Trophoblast cell (in vitro differentiated cells and primary cell): ENCODE results near the gene ALS2CL.

Experiments used
- DNase-seq, 2 donors: peaks; one replicate each; pipeline ENCODE4 v3.0.0-alpha.2; 2016
- H2AFZ ChIP-seq: 2 replicates; pipeline ENCODE4 v1.6.1; 2013; ENCODE audit warnings: low read length, moderate library complexity, mild to moderate bottlenecking; ENCODE audit not compliant: insufficient read depth, poor library complexity
- H2AK5ac ChIP-seq: 2 replicates; pipeline ENCODE4 v1.6.1; 2013; ENCODE audit warnings: mild to moderate bottlenecking, low read length
- H2BK120ac ChIP-seq: 2 replicates; pipeline ENCODE4 v1.6.1; 2013; ENCODE audit warnings: low read length, mild to moderate bottlenecking, moderate library complexity; ENCODE audit not compliant: insufficient read depth, poor library complexity
- H2BK12ac ChIP-seq: 2 replicates; pipeline ENCODE4 v1.6.1; 2013; ENCODE audit warnings: mild to moderate bottlenecking, low read length, moderate library complexity
- H2BK5ac ChIP-seq: 2 replicates; pipeline ENCODE4 v1.6.1; 2013; ENCODE audit warnings: low read length, low read depth, moderate library complexity, mild to moderate bottlenecking; ENCODE audit not compliant: poor library complexity
- H3K14ac ChIP-seq: 2 replicates; pipeline ENCODE4 v1.6.1; 2013; ENCODE audit warnings: mild to moderate bottlenecking, low read length
- H3K18ac ChIP-seq: 2 replicates; pipeline ENCODE4 v1.6.1; 2013; ENCODE audit warnings: mild to moderate bottlenecking, low read length
- H3K23ac ChIP-seq: 2 replicates; pipeline ENCODE4 v1.6.1; 2013; ENCODE audit warnings: low read length
- H3K27ac ChIP-seq: 2 replicates; pipeline ENCODE4 v1.5.1; 2013; ENCODE audit warnings: low read depth, mild to moderate bottlenecking, inconsistent platforms, low read length, moderate library complexity
- H3K27me3 ChIP-seq: 2 replicates; pipeline ENCODE4 v1.6.1; 2013; ENCODE audit warnings: inconsistent platforms, mild to moderate bottlenecking, low read length, moderate library complexity; ENCODE audit not compliant: insufficient read depth
- H3K36me3 ChIP-seq, 2 experiments: 1 replicate in 1 of 2; 2 replicates in 1 of 2; pipeline ENCODE4 v1.6.1; 2013; ENCODE audit warnings: low read length in 2 of 2, mild to moderate bottlenecking in 2 of 2, moderate library complexity in 1 of 2; ENCODE audit not compliant: insufficient read depth in 2 of 2, control insufficient read depth in 1 of 2
- H3K4ac ChIP-seq: 2 replicates; pipeline ENCODE4 v1.6.1; 2013; ENCODE audit warnings: low read depth, mild to moderate bottlenecking, low read length, moderate library complexity
- H3K4me1 ChIP-seq, 2 experiments: 1 replicate in 1 of 2; 2 replicates in 1 of 2; pipeline ENCODE4 v1.6.1; 2013; ENCODE audit warnings: low read length in 2 of 2, mild to moderate bottlenecking in 2 of 2, moderate library complexity in 1 of 2; ENCODE audit not compliant: insufficient read depth in 2 of 2, control insufficient read depth in 1 of 2
- H3K4me2 ChIP-seq: 2 replicates; pipeline ENCODE4 v1.6.1; 2013; ENCODE audit warnings: inconsistent platforms, mild to moderate bottlenecking, low read length, moderate library complexity
- H3K4me3 ChIP-seq: 2 replicates; pipeline ENCODE4 v1.5.1; 2013; ENCODE audit warnings: mild to moderate bottlenecking, low read depth, low read length, inconsistent platforms
- H3K79me1 ChIP-seq: one replicate; pipeline ENCODE4 v1.6.1; 2013; ENCODE audit warnings: low read length
- H3K79me2 ChIP-seq: 2 replicates; pipeline ENCODE4 v1.6.1; 2013; ENCODE audit warnings: low read length, mild to moderate bottlenecking; ENCODE audit not compliant: control insufficient read depth, insufficient read depth, poor library complexity
- H3K9ac ChIP-seq: 2 replicates; pipeline ENCODE4 v1.6.1; 2013; ENCODE audit warnings: mild to moderate bottlenecking, low read length
- H3K9me3 ChIP-seq: 2 replicates; pipeline ENCODE4 v1.6.1; 2013; ENCODE audit warnings: low read depth, mild to moderate bottlenecking, control low read depth, inconsistent platforms, low read length; ENCODE audit not compliant: insufficient read depth
- H4K12ac ChIP-seq: 2 replicates; pipeline ENCODE4 v1.6.1; 2013; ENCODE audit warnings: low read depth, mild to moderate bottlenecking, low read length, moderate library complexity
- H4K8ac ChIP-seq: 2 replicates; pipeline ENCODE4 v1.6.1; 2013; ENCODE audit warnings: low read depth, mild to moderate bottlenecking, low read length, moderate library complexity
- H4K91ac ChIP-seq: one replicate; pipeline ENCODE4 v1.6.1; 2013; ENCODE audit warnings: low read depth, mild to moderate bottlenecking, low read length, moderate library complexity
- WGBS: extraction: QIAGEN DNeasy Blood & Tissue Kit; methylation state at CpG from one replicate; pipeline ENCODE4 v1.1.7; 2013; ENCODE audit warnings: missing lambda C conversion rate; ENCODE audit not compliant: insufficient read length, insufficient coverage; ENCODE audit errors: extremely low coverage; 5-methylcytosine and 5-hydroxymethylcytosine counted together

Gene ALS2CL

DNA sequence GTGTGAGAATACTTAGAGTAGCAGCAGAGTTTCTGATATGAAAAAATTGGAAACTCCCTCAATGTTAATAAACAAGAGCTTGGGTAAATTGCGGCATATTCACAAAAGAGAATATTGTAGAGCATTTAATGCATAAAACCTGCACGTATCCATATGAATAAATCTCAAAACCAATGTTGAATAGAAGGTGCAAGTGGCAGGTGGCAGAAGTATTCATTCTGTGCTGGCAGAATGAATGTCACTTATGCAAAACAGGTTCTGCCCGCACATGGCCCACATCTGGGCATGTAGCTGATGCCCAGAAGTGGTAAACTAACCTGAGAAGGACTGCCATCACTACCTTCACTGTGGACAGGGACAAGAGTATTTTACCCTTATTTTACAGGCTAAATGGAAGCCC lies 38.3 kb upstream of the ALS2CL start:
- Histone ChIP-seq H4K12ac (no peak overlapping the region), H2BK12ac (no peak overlapping the region), H4K91ac (no peak overlapping the region), H3K18ac (no peak overlapping the region), H2AFZ (no peak overlapping the region), H3K4me1 (no peaks in the 10 kb centered on the region), H3K27ac (no peak overlapping the region), H3K4ac (no peak overlapping the region), H3K79me2 (no peaks in the 10 kb centered on the region), H3K23ac (no peak overlapping the region), H2BK5ac (no peak overlapping the region), H3K9me3 (no peaks in the 10 kb centered on the region), H3K14ac (no peak overlapping the region), H3K9ac (no peak overlapping the region), H3K36me3 (no peaks in the 10 kb centered on the region), H2AK5ac (no peak overlapping the region), H3K27me3 (no peaks in the 10 kb centered on the region), H3K79me1 (no peaks in the 10 kb centered on the region), H2BK120ac (no peak overlapping the region), H3K4me2 (no peak overlapping the region), H4K8ac (no peak overlapping the region), H3K4me3 (no peak overlapping the region)
- no CpG with 5 or more reads among the region's 3 CpGs for WGBS
- no peak for DNase-seq

DNA sequence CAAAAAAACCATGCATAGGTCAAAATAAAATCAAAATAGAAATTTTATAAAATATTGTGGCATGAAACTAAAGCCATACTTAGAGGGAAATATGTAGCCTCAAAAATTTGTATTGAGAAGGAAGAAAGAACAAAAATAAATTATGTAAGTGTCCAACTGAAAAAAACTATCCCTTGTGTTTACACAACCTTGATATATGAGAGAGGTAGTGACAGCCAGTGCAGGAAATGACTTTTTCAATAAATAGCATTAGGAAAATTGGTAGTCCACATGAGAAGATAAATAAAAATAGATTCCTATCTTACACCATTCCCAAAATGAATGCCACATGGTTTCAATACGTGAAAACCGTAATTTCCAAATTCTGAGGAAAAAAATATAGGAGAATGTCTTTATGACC lies 37.3 kb upstream of the ALS2CL start:
- no peaks in the 10 kb centered on the region for H3K36me3 ChIP-seq
- no peak overlapping the region for H3K9ac ChIP-seq
- H2AK5ac ChIP-seq = no peak overlapping the region
- no peak overlapping the region for H3K27ac ChIP-seq
- H3K27me3 ChIP-seq = no peaks in the 10 kb centered on the region
- no peak overlapping the region for H2BK120ac ChIP-seq
- H3K14ac ChIP-seq = no peak overlapping the region
- no peaks in the 10 kb centered on the region for H3K4me1 ChIP-seq
- H4K12ac ChIP-seq = no peak overlapping the region
- H3K79me2 ChIP-seq = no peaks in the 10 kb centered on the region
- H2BK5ac ChIP-seq = no peak overlapping the region
- no peaks in the 10 kb centered on the region for H3K79me1 ChIP-seq
- no peak for DNase-seq
- no peak overlapping the region for H2AFZ ChIP-seq
- no peaks in the 10 kb centered on the region for H3K9me3 ChIP-seq
- H3K4me2 ChIP-seq = no peak overlapping the region
- H4K8ac ChIP-seq = no peak overlapping the region
- H2BK12ac ChIP-seq = no peak overlapping the region
- H3K23ac ChIP-seq = no peak overlapping the region
- no peak overlapping the region for H3K4me3 ChIP-seq
- WGBS = no CpG with 5 or more reads among the region's 2 CpGs
- H4K91ac ChIP-seq = no peak overlapping the region
- H3K18ac ChIP-seq = no peak overlapping the region
- H3K4ac ChIP-seq = no peak overlapping the region

- Histone ChIP-seq H3K36me3 (no peaks in the 10 kb centered on the region), H3K79me2 (no peaks in the 10 kb centered on the region), H3K4ac (no peak overlapping the region), H3K18ac (no peak overlapping the region), H2AFZ (no peak overlapping the region), H4K91ac (no peak overlapping the region), H2BK5ac (no peak overlapping the region), H3K9me3 (no peaks in the 10 kb centered on the region), H3K79me1 (no peaks in the 10 kb centered on the region), H3K9ac (no peak overlapping the region), H3K23ac (no peak overlapping the region), H2BK120ac (no peak overlapping the region), H2AK5ac (peak overlapping the region; percentile 14), H3K27ac (no peak overlapping the region), H3K27me3 (no peaks in the 10 kb centered on the region), H4K12ac (no peak overlapping the region), H2BK12ac (no peak overlapping the region), H3K4me2 (no peak overlapping the region), H3K4me3 (no peak overlapping the region), H4K8ac (peak overlapping the region; percentile 10), H3K4me1 (no peaks in the 10 kb centered on the region), H3K14ac (peak overlapping the region; percentile 51)
- DNase-seq = no peak
- no CpG with 5 or more reads among the region's 4 CpGs for WGBS
Observed at GRCh38 chr3:46729038-46729437, 35.6 kb upstream of the ALS2CL start.

DNA sequence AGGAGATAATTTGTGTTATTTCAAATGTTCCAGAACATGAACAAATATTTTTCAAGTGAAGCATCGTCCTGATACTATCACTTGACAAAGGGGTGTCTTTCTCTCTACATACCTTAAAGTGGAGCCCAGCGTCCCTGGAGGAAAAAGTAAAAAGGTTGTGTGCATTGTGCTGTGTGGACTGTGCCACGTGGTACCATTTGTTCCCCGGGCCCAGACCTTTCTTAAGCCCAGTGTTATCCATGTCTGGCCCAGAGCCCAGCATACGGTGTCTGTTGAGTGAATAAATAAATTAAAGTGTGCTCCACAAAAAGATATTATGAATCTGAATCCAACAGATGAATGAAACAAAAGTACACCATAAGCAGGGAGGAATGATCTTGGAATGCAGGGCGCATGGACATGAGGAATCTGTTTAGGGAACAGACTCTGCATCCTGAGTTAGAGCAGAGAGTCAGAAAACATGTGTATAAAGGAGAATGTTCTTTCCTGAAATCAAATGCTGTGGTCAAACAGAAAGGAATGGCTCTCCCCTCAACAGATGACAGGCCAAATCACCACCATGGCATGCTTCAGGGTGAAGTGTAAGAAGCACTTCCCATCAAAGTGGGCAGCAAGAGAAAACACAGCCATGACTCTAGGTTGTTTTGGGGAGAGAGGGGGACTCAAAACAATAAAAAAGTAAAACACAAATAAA lies 32.3 kb upstream of the ALS2CL start:
- no peak overlapping the region for H2AFZ ChIP-seq
- H4K91ac ChIP-seq = no peak overlapping the region
- H3K36me3 ChIP-seq = no peaks in the 10 kb centered on the region
- H3K9me3 ChIP-seq = no peaks in the 10 kb centered on the region
- H3K23ac ChIP-seq = no peak overlapping the region
- H3K4ac ChIP-seq = no peak overlapping the region
- no peak overlapping the region for H4K8ac ChIP-seq
- no peak overlapping the region for H4K12ac ChIP-seq
- H3K18ac ChIP-seq = no peak overlapping the region
- no peak overlapping the region for H3K4me2 ChIP-seq
- no peak overlapping the region for H2AK5ac ChIP-seq
- no peak overlapping the region for H3K14ac ChIP-seq
- WGBS = no CpG with 5 or more reads among the region's 6 CpGs
- H3K4me3 ChIP-seq = no peak overlapping the region
- no peaks in the 10 kb centered on the region for H3K27me3 ChIP-seq
- no peaks in the 10 kb centered on the region for H3K79me1 ChIP-seq
- H3K27ac ChIP-seq = no peak overlapping the region
- no peaks in the 10 kb centered on the region for H3K79me2 ChIP-seq
- H2BK12ac ChIP-seq = no peak overlapping the region
- H3K4me1 ChIP-seq = no peaks in the 10 kb centered on the region
- DNase-seq = no peak
- H2BK120ac ChIP-seq = no peak overlapping the region
- H2BK5ac ChIP-seq = no peak overlapping the region
- no peak overlapping the region for H3K9ac ChIP-seq
